Smooth muscle cell of the brain vasculature (primary cell): Measurements from ENCODE around the gene MORN4.
"Not testable (repeated sequence)": the region's sequence is repeated elsewhere in the genome, so short reads cannot be mapped to it uniquely, and the experiment has no call there.

Experiments used
- DNase-seq: peaks from one replicate; pipeline ENCODE4 v3.0.0-alpha.2; 2012; ENCODE audit warnings: low read depth, low spot score

MORN4 gene

DNA sequence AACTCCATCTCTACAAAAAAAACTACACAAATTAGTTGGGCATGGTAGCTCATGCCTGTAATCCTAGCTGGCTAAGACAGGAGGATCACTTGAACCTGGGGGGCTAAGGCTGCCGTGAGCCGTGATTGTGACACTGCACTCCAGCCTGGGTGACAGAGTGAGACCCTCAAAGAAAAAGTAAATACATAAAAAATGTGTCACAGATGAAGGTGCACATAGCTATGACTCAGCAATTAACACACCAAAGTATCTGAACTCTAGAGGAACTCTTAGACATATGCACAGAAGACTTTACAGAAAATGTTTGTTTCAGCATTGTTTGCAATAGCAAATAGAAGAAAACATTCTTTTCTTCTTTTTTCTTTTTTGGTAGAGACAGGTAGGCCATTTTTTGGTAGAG is 35.5 kb downstream of the MORN4 start:
- DNase-seq: no peak

DNA sequence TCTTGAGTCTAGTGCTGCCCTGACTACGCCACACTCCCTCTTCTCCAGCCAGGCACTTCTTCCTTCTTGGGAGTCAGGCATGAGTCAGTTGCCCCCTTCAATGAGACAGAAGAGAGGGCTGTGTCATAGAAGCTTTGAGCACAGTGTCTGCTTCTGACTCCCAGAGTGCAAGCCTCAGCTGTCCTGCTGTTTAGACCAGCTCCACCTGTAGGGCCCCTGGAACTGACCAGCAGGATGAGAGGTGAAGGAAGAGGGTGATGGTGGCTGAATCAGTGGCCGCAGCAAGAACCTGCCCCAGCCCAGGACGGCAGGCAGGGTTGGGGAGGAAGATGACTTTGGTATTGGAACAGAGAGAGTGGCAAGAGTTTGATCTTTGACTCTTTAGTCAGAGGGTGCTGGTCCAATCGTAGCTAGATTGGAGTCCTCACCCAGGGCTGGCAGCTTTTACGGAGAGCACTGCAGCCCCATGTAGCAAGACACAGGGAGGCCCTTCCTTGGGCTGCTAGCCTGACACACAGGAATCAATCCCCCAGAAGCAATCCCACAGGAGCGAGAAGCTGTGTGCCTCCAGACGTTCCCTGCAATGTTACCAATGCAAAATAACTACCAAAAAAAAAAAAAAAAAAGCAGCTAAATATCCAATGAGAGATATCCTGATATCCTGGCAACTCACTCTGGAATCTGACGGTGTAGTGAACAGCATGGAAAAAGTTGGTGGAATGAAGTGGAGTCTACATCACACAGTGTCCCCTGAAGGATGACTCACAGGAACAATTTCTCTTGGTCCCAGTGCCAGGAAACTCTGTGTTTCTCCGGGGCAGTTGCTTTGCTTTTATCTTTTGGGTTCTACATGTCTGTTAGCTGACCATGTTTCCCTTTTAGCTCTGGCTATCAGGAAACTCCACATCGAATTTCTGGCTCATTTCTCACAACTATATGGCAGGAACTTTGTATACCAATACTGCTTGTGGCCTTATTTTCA is 36.9 kb downstream of the MORN4 start:
- no peak for DNase-seq

DNA sequence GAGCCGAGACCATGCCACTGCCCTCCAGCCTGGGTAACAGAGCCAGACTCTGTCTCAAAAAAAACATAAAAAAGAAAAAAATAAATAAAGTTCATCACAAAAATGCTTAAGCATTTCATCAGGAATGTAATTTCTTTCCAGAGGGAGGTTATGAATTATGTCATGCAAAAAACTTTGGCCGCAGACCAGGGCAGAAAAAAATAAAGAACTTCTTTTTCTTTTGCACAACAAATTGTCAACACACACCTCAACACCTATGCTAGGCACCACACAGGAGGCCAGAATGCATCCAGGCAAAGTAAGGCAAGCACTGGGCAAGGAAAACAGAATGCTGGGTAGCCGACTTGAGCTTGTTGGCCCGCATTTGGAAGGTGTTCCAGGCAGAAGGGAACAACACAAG is 39.9 kb downstream of the MORN4 start:
- no peak for DNase-seq

DNA sequence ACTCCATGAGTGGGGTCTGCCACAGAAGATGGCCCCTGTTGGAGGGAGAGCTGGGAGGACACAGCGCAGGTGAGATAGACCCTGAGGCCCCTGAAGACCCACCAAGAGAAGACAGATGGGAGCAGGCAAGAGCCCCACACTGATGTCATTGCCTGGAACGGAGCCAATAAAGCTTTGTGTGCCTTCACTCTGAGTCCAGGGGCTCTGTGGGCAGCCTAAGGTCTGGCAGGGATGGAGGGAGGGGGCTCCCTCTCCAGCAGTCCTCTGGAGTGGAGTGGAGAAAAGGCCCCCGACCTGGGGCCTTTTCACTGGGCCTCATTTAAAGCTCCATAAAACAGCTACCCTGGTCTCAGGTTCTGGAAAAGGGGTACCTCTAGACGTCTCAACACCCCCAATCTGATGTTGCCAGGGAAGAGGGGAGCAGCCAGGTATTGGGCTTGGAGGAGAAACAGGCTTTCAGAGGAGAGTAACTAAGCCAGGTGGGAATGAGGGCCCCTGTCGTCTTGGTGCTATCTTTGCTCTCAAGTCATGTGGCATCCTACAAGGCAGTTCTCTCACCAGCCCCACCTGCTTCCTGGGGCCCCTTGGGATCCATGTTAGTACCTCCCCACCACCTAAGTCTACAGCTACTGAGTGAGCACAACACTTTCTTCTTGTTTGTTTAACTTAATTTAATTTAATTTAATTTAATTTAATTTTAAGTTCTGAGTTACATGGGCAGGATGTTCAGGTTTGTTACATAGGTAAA is 42.4 kb downstream of the MORN4 start:
- DNase-seq: no peak

- DNase-seq: no peak
Measured at GRCh38 chr10:97590082-97590747, 43.1 kb downstream of the MORN4 start.

- DNase-seq: no peak
Measured at GRCh38 chr10:97589479-97589878, 43.8 kb downstream of the MORN4 start, which contains the start of gene C10orf62. Gene C10orf62 (plus strand): TSS chr10:97589721. CDS start chr10:97589898, 177 bp downstream.

DNA sequence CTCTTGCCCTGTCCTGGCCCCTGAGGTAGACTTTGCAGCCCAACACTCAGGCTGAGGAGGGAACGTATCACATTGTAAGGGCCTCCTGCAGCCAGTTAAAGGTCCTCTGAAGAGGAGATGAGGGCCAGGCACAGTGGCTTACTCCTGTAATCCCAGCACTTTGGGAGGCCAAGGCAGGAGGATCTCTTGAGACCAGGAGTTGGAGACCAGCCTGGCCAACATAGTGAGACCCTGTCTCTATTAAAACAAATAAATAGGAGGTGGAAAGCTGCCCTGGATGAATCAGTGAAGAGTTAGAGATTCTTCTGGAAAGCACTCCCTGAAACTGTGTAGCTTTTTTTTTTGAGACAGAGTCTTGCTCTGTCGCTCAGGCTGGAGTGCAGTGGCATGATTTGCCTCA is 46.1 kb downstream of the MORN4 start:
- no peak for DNase-seq

- no peak for DNase-seq
Measured at GRCh38 chr10:97585439-97585811, 47.9 kb downstream of the MORN4 start.

DNA sequence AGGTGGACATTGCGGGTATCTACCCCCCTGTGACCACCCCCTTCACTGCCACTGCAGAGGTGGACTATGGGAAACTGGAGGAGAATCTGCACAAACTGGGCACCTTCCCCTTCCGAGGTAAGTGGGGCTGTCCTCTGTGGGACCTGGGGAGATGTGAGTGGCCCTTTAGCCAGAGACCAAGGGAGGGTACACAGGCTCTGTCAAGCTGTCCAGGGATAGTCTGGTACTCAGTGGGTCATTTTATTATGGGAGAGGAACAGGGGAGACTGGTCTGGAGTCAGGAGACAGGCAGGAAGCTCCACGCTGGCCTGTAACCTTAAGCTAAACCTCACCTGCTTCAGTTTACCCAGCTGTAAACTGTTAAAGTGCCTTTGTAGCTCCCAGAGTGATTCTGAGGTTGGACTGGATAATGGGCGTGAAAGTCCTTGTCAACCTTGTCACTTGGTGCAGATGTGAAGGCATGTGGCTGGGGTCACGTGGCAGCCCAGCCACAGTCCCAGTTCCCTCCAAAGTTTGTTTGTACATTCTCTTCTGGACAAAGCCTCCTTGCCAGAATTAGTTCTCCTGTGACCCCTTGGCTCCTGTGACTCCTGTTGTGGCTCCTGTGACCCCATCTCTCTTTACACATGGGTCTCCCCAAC is 48.4 kb downstream of the MORN4 start:
- no peak for DNase-seq

DNA sequence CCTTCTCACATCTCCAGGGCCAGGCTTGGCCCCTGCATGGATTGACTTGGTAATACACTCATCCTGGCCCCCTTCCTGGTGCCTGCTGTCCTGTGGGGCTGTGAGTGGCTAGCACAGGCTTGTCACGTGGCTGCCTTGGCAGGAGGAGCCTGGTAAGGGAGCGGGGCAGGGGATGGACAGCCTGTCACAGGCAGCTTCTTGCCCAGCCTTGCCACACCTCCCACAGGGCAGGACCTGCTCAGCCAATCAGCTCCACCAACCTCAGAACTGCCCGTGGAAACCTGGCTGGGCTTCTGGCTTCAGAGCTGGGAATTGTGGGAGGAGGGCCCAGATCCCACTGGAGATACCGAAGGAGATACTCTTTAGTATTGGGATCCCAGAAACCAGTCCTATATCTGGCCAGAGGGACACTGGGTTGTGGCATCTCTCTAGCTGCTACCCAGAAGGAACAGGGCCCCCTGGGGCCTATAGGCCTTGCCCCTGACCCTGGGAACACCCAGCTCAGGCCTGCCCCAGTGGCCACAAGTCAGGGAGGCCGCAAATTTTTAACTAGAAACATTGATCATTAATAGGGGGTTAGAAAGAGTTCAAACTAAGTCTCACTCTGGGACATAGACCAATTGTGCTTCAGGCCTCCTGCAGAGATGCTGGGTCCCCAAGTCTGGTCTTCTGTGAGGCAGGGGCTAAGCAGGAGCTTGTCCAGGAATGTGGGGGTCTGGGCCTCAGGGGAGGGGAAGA is 49.1 kb downstream of the MORN4 start, which contains the start of gene HOGA1:
HOGA1 (plus strand) TSS at position 330 of the 738 bp plus-strand sequence; CDS start at position 645, 315 bp downstream.
- DNase-seq: no peak

GRCh38 chr10:97583476-97583875 is 49.8 kb downstream of the MORN4 start:
- no peak for DNase-seq

DNA sequence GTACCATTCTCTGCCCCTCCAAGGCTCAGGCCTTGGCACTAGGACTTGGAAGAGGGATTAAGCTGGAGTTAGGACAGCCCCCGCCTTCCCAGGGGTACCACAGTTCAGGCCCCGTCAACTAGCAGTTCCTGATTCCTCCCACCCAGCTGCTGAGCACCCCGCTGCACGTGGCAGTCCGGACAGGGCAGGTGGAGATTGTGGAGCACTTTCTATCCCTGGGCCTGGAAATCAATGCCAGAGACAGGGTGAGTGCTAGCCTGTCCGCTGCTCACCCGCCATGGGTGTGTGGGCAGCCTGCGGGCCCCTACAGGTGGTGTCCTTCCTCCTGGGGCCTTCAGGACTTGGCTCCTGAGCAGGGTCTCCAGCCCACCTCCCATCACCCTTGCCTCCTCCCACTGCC is 51.1 kb downstream of the MORN4 start:
- DNase-seq: no peak

DNA sequence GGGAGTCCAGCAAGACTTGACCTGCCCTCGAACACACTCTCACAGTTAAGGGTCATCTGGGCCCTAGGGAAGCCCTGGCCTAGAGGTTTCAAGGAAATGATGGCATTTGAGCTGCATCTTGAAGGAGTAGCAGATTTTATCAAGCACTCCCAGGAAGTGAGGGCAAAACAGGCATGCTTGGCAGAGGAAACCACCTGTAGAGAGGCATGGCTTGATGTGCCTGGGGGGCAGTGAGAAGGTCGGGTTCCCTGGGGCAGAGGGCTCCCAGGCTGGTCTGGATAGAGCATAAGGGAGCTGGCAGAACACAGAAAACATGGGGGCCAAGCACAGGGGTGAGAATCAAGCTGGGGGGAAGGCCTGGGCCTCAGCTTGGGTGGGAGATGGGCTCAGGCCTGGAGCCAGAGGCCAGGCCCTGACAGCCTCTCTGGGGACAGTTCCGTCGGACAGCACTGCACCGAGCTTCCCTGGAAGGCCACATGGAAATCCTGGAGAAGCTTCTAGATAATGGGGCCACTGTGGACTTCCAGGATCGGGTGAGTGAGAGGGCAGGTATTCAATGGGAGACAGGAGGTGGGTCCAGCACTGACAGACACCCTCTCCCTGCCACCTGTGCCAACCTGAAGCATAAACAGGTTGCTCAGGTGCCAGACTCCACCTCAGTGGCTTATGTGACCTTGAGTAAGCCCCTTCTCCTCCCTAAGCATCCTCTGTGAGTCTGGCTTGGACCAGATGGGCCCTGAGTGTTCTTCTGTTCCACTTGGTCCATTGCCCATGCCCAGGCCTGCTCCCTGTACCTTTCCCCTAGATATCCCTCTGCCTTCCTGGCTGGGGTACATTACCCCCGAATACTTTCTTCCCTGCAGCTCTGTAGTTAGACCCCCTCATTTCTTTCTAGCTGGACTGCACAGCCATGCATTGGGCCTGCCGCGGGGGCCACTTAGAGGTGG is 52.6 kb downstream of the MORN4 start:
- DNase-seq: no peak

DNA sequence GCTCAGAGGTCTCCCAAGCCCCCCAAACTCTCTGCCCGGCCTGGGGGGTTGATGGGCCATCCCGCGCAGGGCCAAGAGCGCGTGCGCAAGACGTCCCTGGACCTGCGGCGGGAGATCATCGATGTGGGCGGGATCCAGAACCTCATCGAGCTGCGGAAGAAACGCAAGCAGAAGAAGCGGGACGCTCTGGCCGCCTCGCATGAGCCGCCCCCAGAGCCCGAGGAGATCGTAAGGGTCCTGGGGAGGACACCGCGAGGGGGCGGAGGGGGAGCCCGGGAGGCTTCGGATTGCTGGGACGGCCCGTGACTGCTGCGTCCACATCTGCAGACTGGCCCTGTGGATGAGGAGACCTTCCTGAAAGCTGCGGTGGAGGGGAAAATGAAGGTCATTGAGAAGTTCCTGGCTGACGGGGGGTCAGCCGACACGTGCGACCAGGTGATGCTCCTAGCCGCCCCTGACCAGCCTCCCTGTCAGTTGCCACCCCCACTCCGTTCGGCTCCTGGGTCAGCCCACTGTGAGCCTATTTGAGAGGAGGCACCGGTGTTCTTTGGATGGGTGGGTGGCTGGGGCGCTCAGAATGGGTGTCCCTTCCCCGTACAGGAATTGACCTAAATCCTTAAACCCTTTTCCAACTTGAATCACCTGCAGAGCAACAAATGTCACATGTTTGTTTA is 55.0 kb downstream of the MORN4 start:
- no peak for DNase-seq

DNA sequence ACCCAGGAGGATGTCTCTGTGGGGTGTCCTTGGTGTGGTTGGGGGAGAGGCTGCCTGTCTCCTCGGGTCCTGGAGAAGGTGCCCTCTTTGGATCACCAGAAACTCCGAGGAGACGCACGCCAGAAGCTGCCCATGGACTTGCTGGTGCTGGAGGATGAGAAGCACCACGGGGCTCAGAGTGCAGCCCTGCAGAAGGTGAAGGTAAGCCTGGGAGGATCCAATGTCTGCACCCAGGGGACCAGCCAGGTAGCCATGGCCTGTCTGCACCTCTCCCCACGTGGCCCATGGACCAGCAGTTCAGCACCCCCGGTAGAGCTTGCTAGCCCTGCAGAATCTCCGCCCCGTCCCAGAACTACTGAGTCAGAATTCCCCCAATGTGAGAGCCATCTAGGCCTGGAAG is 55.6 kb downstream of the MORN4 start:
- no peak for DNase-seq

DNA sequence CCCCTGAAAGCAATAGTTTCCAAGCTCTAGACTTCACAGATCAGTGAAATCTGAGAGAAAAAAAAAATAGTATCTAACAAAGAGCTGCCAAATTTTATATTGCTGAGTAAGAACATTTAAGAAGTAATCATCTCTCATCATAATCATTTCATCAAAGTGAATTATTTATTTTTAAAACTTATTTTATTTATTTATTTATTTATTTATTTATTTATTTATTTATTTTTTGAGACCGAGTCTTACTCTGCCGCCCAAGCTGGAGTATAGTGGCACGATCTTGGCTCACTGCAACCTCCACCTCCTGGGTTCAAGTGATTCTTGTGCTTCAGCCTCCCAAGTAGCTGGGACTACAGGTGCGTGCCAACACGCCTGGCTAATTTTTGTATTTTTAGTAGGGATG is 56.8 kb downstream of the MORN4 start:
- DNase-seq: not testable (repeated sequence)

DNA sequence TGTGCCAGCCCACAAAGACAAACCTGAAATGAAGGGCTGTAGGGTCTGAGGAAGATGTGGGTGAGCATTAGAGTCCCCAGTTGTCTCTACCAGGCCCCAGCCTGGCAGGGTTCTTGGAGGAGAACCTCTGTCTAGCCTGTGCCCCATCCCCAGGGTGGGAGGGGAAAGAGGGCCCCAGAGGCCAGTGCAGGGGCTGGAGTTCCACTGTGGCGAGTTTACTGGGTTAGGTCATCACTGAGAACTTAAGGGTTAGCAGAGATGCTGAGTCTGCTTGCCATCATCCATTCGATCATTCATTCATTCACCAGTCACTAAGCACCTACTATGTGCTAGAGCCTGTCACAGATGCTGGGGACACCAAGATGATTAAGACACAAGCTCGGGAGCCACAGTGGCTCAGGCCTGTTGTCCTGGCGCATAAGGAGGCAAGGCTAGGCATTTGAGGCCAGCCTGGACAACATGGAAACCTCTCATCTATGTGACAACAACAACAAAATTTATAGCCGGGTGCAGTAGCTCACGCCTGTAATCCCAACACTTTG is 58.1 kb downstream of the MORN4 start:
- DNase-seq: no peak

DNA sequence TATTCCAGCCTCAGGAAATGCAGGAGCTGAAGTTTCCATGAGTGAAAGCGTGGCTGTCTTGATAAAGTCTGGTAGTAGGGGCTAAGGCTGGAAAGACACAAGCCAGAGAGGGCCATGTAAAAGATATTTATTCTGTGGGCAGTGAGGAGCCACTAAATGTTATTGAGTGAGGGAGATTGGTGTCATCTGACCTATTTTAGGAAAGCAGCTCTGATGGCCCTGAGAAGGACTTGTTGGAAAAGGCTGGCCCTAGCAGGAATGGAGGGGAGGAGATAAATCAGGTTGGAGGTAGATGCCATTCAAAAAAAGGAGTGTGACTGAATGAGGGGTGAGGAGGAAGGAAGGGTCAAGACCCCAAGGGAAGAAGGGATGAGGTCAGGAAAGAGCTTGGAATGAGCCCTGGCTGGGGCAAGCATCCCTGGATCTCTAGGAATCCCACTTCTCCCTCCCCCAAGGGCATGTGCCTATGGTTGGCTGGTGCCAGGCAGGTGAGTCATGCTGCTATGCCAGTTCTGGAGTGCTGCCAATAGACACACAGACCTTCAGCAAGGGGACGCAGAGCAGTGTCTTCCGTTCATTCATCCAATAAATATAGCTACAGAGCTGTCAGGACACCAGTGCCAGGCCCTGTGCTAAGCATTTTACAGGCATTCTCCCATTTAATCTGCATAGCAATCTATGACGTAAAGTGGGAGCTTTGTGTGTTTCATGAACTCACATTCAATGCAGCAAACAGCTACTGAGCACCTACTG is 58.8 kb downstream of the MORN4 start:
- DNase-seq: no peak
